Measurements from ENCODE around the gene FBRS. TPM values are rescaled to one million over a fixed set of nuclear protein-coding genes. Genes with fewer than 3 reads are reported as not detected.

FBRS gene
- total and polyA plus RNA-seq, 2 of the 13 experiments (the other 11 are each of a cell fraction or from before 2014, with no cell fraction given), result 13.7 to 16.2 TPM

DNA sequence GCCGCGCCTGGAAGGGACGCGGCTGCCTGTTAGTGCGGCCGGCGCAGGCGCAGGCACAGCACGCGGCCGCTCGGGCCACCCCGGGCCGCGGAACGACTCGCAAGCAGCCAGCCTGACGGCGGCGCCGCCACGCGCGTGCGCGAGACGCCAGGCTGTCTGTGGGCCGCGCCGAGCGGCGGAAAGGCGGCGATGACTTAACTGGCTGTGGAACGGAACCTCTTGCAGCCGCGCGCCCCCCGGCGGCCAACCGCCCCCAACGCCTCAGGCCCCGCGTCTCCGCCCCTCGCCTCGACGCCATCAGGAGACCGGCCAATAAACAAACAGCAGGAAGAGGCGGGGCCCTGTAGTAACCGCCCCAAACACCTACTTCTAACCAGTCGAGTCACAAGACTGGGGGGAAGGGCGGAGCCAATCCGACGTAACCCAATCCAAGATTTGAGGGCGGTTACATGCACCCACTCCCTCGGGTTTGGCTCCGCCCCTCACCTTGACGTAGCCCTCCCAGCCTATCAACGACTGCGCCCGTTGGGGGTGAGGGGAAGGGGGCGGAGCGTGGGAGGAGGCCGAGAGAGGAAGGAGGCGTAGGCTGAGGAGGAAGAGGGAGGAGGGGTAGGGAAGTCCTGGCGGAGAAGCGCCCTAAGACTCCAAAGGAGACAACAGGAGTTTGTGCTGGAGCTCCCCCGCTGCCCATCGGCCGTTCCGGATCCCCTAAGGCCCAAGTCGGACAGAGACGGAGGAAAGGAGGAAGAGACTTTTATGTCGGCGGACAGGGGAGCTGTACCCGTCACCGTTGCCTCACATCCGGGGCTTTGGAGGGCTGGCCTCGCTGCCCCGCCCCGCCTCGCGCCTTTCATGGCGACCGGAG, at the start of gene FBRS (continued):
- TF ChIP-seq, protein P1, sequence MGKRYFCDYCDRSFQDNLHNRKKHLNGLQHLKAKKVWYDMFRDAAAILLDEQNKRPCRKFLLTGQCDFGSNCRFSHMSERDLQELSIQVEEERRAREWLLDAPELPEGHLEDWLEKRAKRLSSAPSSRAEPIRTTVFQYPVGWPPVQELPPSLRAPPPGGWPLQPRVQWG (CRISPR knock-in tag; IDR thresholded peaks at IDR 0.05; ENCODE audit: borderline replicate concordance, low read depth), result no peak
- no peak for TF ChIP-seq REL (CRISPR knock-in tag; conservative IDR thresholded peaks at IDR 0.05)
- peak; percentile 59; the same call in 1 of the 2 replicates for TF ChIP-seq ZNF891 (CRISPR knock-in tag; IDR thresholded peaks at IDR 0.05)
- TF ChIP-seq BRCA1 (CRISPR knock-in tag; IDR thresholded peaks at IDR 0.05), result no peak
- peak; percentile 30 for TF ChIP-seq HNRNPK (IDR thresholded peaks at IDR 0.05; ENCODE audit: low read depth, low read length, poor library complexity, severe bottlenecking)
- no peak for TF ChIP-seq ZNF20 (CRISPR knock-in tag; IDR thresholded peaks at IDR 0.05)
- TF ChIP-seq, protein P2, sequence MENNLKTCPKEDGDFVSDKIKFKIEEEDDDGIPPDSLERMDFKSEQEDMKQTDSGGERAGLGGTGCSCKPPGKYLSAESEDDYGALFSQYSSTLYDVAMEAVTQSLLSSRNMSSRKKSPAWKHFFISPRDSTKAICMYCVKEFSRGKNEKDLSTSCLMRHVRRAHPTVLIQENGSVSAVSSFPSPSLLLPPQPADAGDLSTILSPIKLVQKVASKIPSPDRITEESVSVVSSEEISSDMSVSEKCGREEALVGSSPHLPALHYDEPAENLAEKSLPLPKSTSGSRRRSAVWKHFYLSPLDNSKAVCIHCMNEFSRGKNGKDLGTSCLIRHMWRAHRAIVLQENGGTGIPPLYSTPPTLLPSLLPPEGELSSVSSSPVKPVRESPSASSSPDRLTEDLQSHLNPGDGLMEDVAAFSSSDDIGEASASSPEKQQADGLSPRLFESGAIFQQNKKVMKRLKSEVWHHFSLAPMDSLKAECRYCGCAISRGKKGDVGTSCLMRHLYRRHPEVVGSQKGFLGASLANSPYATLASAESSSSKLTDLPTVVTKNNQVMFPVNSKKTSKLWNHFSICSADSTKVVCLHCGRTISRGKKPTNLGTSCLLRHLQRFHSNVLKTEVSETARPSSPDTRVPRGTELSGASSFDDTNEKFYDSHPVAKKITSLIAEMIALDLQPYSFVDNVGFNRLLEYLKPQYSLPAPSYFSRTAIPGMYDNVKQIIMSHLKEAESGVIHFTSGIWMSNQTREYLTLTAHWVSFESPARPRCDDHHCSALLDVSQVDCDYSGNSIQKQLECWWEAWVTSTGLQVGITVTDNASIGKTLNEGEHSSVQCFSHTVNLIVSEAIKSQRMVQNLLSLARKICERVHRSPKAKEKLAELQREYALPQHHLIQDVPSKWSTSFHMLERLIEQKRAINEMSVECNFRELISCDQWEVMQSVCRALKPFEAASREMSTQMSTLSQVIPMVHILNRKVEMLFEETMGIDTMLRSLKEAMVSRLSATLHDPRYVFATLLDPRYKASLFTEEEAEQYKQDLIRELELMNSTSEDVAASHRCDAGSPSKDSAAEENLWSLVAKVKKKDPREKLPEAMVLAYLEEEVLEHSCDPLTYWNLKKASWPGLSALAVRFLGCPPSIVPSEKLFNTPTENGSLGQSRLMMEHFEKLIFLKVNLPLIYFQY (CRISPR knock-in tag; IDR thresholded peaks at IDR 0.05; ENCODE audit: borderline replicate concordance), result no peak; the same call in 1 of the 2 replicates
- 0 out of 2 replicates have a peak, but pooled peaks have one; percentile 37 for TF ChIP-seq KDM3A (CRISPR knock-in tag; IDR thresholded peaks at IDR 0.05; ENCODE audit: low read depth)
- TF ChIP-seq, protein P3, sequence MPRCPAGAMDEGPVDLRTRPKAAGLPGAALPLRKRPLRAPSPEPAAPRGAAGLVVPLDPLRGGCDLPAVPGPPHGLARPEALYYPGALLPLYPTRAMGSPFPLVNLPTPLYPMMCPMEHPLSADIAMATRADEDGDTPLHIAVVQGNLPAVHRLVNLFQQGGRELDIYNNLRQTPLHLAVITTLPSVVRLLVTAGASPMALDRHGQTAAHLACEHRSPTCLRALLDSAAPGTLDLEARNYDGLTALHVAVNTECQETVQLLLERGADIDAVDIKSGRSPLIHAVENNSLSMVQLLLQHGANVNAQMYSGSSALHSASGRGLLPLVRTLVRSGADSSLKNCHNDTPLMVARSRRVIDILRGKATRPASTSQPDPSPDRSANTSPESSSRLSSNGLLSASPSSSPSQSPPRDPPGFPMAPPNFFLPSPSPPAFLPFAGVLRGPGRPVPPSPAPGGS (CRISPR knock-in tag; IDR thresholded peaks at IDR 0.05), result peak; percentile 93
- peak; percentile 58 for TF ChIP-seq ZNF777 (CRISPR knock-in tag; IDR thresholded peaks at IDR 0.05)
- peak; percentile 35 for TF ChIP-seq ZNF883 (CRISPR knock-in tag; IDR thresholded peaks at IDR 0.05; ENCODE audit: not compliant biosample characterization)
- TF ChIP-seq FOXC1 (CRISPR knock-in tag; IDR thresholded peaks at IDR 0.05; ENCODE audit: borderline replicate concordance), result peak; percentile 57; the same call in 1 of the 2 replicates
- peak; percentile 87; the same call in 1 of the 2 replicates for TF ChIP-seq FOXK1 (CRISPR knock-in tag; IDR thresholded peaks at IDR 0.05; ENCODE audit: borderline replicate concordance, low read depth)
- TF ChIP-seq ZNF367 (CRISPR knock-in tag; IDR thresholded peaks at IDR 0.05; ENCODE audit: borderline replicate concordance), result no peak
- no peak for TF ChIP-seq IKZF4 (CRISPR knock-in tag; IDR thresholded peaks at IDR 0.05; ENCODE audit: borderline replicate concordance, low read depth, not compliant biosample characterization)
- TF ChIP-seq ZNF766 (CRISPR knock-in tag; IDR thresholded peaks at IDR 0.05; ENCODE audit: borderline replicate concordance), result peak; percentile 95; the same call in 1 of the 2 replicates
- TF ChIP-seq, protein P4, sequence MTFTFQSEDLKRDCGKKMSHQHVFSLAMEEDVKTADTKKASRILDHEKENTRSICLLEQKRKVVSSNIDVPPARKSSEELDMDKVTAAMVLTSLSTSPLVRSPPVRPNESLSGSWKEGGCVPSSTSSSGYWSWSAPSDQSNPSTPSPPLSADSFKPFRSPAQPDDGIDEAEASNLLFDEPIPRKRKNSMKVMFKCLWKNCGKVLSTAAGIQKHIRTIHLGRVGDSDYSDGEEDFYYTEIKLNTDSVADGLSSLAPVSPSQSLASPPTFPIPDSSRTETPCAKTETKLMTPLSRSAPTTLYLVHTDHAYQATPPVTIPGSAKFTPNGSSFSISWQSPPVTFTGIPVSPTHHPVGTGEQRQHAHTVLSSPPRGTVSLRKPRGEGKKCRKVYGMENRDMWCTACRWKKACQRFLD (CRISPR knock-in tag; IDR thresholded peaks at IDR 0.05; ENCODE audit: borderline replicate concordance), result 0 out of 2 replicates have a peak, but pooled peaks have one; percentile 55
- 0 out of 2 replicates have a peak, but pooled peaks have one; percentile 55 for TF ChIP-seq CAMTA2 (CRISPR knock-in tag; IDR thresholded peaks at IDR 0.05; ENCODE audit: borderline replicate concordance)
- peak; percentile 48 for TF ChIP-seq BHLHE40 (IDR thresholded peaks at IDR 0.05; ENCODE audit: low read length)
- TF ChIP-seq, protein P5, sequence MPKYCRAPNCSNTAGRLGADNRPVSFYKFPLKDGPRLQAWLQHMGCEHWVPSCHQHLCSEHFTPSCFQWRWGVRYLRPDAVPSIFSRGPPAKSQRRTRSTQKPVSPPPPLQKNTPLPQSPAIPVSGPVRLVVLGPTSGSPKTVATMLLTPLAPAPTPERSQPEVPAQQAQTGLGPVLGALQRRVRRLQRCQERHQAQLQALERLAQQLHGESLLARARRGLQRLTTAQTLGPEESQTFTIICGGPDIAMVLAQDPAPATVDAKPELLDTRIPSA (CRISPR knock-in tag; IDR thresholded peaks at IDR 0.05; ENCODE audit: borderline replicate concordance), result no peak
